Esophagus muscularis mucosa (tissue), 4 donors: Measurements from ENCODE around the gene ANKRD13B. TPM values are rescaled to one million over a fixed set of nuclear protein-coding genes. Genes with fewer than 3 reads are reported as not detected.

Experiments used
- DNase-seq: peaks from one replicate; pipeline ENCODE4 v3.0.0-alpha.2; 2017; ENCODE audit errors: extremely low spot score
- H3K27ac ChIP-seq, 4 donors: fragments of 200-600 bp; sonication (generic); replicated peaks in 1 of 4; 1 replicate in 3 of 4; 2 replicates in 1 of 4; pipeline ENCODE4 v1.5.1; 2016 to 2019; ENCODE audit warnings: mild to moderate bottlenecking in 1 of 4
- H3K27me3 ChIP-seq, 4 donors: fragments of 200-600 bp; sonication (generic); one replicate each; pipeline versions ENCODE4 v1.5.1 to v1.6.0; 2016 to 2019
- H3K36me3 ChIP-seq, 4 donors: fragments of 200-600 bp; sonication (generic); one replicate each; pipeline ENCODE4 v1.5.1; 2016 to 2019
- H3K4me1 ChIP-seq, 4 donors: fragments of 200-600 bp; sonication (generic); one replicate each; pipeline ENCODE4 v1.5.1; 2016 to 2019
- H3K4me3 ChIP-seq, 4 donors: fragments of 200-600 bp; sonication (generic); 1 replicate in 2 of 4; 2 replicates in 2 of 4; pipeline ENCODE4 v1.5.1; 2016 to 2019; ENCODE audit warnings: mild to moderate bottlenecking in 4 of 4, moderate library complexity in 1 of 4
- H3K9me3 ChIP-seq, 4 donors: fragments of 200-600 bp; sonication (generic); 1 replicate in 3 of 4; 2 replicates in 1 of 4; pipeline ENCODE4 v1.5.1; 2016 to 2019
- CTCF ChIP-seq, 3 experiments: fragments of 200-600 bp in 2 of 3; fragments of 450-650 bp in 1 of 3; sonication (generic) in 2 of 3; IDR thresholded peaks; one replicate each; pipeline ENCODE4 v1.5.1; 2017 to 2019; ENCODE audit warnings: antibody characterized with exemption in 3 of 3, mild to moderate bottlenecking in 2 of 3, moderate library complexity in 1 of 3
- EP300 ChIP-seq: sonication (generic); formaldehyde crosslinking; IDR thresholded peaks from one replicate; pipeline ENCODE4 v1.6.1; 2017; ENCODE audit warnings: antibody characterized with exemption
- POLR2A ChIP-seq: fragments of 450-650 bp; IDR thresholded peaks from one replicate; pipeline ENCODE4 v1.6.1; 2017; ENCODE audit warnings: antibody characterized with exemption, moderate library complexity, mild to moderate bottlenecking, low read depth
- POLR2AphosphoS5 ChIP-seq, 2 donors: sonication (generic); formaldehyde crosslinking; IDR thresholded peaks; one replicate each; pipeline ENCODE4 v1.6.1; 2017; ENCODE audit warnings: antibody characterized with exemption in 2 of 2
- WGBS: methylation state at CpG from one replicate; pipeline ENCODE4 v1.1.5; 2018; 5-methylcytosine and 5-hydroxymethylcytosine counted together
- intact Hi-C: fragments of 100-400 bp; cut with DNase I; formaldehyde crosslinking; loops from one replicate; pipeline ENCODE4 v1.15.1; 2023
- total RNA-seq, 4 donors: library from RNA; depleted of rRNA; stranded (reverse); fragments of >200 nt; gene quantifications; one replicate each; pipeline versions ENCODE4 v1.1.0 to v1.2.1, GENCODE V29; 2016

Gene ANKRD13B
- total RNA-seq, 4 donors from 2014 or later, result 8.0 to 16.1 (median 13.4) TPM

GRCh38 chr17:29588562-29589411 is 4.1 kb upstream of the ANKRD13B start:
- H3K36me3 ChIP-seq, result no peaks in the 10 kb centered on the region
- 2% methylated on average over 10 of the region's 72 CpGs for WGBS
- peak overlapping the region; percentile 85 to 94 (median 88) for H3K27ac ChIP-seq
- no peaks in the 10 kb centered on the region for H3K27me3 ChIP-seq
- intact Hi-C loops, result loop anchor here (5.0 kb wide), 1 partner anchor 39 kb away; no protein-coding TSS in a partner anchor
- peaks cover 74 to 86% (median 83%) of the 10 kb centered on the region in 4 donors for H3K4me1 ChIP-seq
- no peak for DNase-seq
- H3K9me3 ChIP-seq, result no peaks in the 10 kb centered on the region
- no peak for TF ChIP-seq EP300
- TF ChIP-seq POLR2AphosphoS5 (IDR thresholded peaks at IDR 0.05), result no peak
- TF ChIP-seq CTCF (IDR thresholded peaks at IDR 0.05), result no peak
- TF ChIP-seq POLR2A, result no peak
- peak overlapping the region; percentile 85 to 99 (median 88) for H3K4me3 ChIP-seq

DNA sequence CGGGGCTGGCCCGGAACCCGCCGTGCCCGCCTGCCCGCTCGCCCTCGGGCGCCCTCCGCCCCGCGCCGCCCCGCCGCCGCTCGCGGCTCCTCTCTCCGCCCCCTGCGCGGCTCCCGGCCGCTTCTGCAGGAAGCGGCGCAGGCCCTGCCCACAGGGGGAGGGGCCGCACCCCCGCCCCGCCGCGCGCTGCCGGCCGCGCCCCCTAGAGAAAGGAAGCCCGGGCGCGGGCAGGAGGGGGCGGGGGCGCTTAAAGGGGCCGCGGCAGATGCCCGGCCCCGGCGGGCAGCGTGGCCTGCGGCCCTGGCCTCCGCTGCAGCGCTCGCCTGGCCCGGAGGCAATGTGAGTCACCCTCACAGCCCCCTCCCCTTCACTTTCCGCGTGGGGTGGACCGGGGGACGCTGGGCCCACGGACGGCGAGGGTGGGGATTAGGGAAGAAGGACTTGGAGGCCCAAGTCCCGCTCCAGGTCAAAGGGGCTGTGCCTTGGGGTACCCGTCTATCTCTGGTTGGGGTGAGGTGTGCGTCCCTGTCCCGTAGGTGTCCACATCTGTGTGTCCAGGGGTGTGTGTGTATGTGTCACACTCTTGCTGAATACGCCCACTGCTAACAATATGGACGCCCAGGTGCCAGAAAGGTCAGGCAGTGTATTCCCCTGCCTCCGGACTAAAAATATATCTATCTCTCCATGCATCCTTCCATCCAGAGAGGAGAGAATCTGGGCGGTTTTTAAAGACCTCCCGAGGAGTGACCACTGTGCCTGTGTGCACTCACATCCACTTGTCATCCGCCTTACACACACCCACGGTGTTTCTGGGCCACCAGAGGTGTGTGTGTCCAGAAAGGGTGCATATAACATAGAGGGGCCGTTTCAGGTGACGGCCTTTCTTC is 3.2 kb upstream of the ANKRD13B start, which contains the start of gene GIT1:
GIT1 (minus strand) TSS at position 125 of the 887 bp plus-strand sequence. CDS start 270 bp downstream, outside the sequence.
- Histone ChIP-seq H3K36me3 (no peaks in the 10 kb centered on the region), H3K4me3 (peak within 1 kb of the TSS; percentile 85 to 99 (median 88)), H3K27ac (peak within 1 kb of the TSS; percentile 85 to 94 (median 88)), H3K4me1 (peaks cover 71 to 86% (median 82%) of the 10 kb centered on the region in 4 donors), H3K27me3 (no peaks in the 10 kb centered on the region), H3K9me3 (no peaks in the 10 kb centered on the region)
- intact Hi-C loops, result loop anchor here (5.0 kb wide), 1 partner anchor 38 kb away; no protein-coding TSS in a partner anchor
- DNase-seq, result no peak
- 4% methylated on average over 14 of the region's 70 CpGs for WGBS
- no peak for TF ChIP-seq EP300
- peak; percentile 69 to 74 for TF ChIP-seq POLR2AphosphoS5 (IDR thresholded peaks at IDR 0.05)
- no peak for TF ChIP-seq POLR2A
- TF ChIP-seq CTCF (IDR thresholded peaks at IDR 0.05), result peak in 1 of 3 experiments; percentile 52

- peaks cover 64 to 83% (median 75%) of the 10 kb centered on the region in 4 donors for H3K4me1 ChIP-seq
- DNase-seq, result no peak
- 23% methylated on average over 15 of the region's 30 CpGs for WGBS
These were observed 2.4 kb upstream of the ANKRD13B start for GRCh38 chr17:29590411-29591145.

DNA sequence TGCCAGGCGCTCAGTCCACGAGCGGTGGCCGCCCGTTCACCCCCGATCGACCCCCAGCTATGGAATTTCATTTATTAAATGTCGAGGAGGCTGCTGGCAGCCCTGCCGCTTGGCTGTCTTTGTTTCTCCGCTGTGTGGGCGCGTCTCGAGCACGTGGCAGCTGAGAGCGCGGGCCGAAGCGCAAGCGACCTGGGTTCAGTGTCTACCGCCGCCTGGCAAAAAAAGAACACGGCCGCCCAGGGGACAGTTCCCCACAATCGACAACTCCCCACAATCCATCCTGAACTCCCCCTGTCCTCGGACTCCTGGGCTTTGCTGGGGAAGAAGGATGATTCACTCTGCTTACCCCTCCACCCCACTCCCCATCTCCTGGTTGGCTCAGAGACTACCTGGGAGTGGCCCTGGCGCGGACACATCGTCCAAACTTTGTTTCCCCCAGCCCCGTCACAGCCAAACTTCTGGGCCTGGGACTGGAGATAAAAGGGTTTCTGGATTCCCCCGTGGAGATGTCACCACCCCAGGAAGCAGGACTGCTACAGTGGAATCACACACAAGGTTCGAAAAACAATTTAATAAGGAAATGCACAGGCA is 1.7 kb upstream of the ANKRD13B start:
- no peaks in the 10 kb centered on the region for H3K9me3 ChIP-seq
- DNase-seq, result no peak
- intact Hi-C loops, result no loop called here
- peak overlapping the region; percentile 38 to 99 (median 85) for H3K4me3 ChIP-seq
- peak overlapping the region; percentile 83 to 92 (median 86) for H3K27ac ChIP-seq
- H3K36me3 ChIP-seq, result no peaks in the 10 kb centered on the region
- H3K4me1 ChIP-seq, result peaks cover 61 to 81% (median 74%) of the 10 kb centered on the region in 4 donors
- no peaks in the 10 kb centered on the region for H3K27me3 ChIP-seq
- WGBS, result 1% methylated on average over 14 of the region's 31 CpGs
- no peak for TF ChIP-seq EP300
- no peak for TF ChIP-seq POLR2AphosphoS5 (IDR thresholded peaks at IDR 0.05)
- TF ChIP-seq POLR2A, result no peak
- TF ChIP-seq CTCF (IDR thresholded peaks at IDR 0.05), result no peak

More at GRCh38 chr17:29590411-29591145, 2.4 kb upstream of the ANKRD13B start:
- Histone ChIP-seq H3K27me3 (no peaks in the 10 kb centered on the region), H3K36me3 (no peaks in the 10 kb centered on the region), H3K4me3 (peak overlapping the region; percentile 85 to 99 (median 88)), H3K9me3 (no peaks in the 10 kb centered on the region), H3K27ac (peak overlapping the region; percentile 83 to 92 (median 86))
- intact Hi-C loops, result no loop called here
- no peak for TF ChIP-seq EP300
- no peak for TF ChIP-seq POLR2AphosphoS5 (IDR thresholded peaks at IDR 0.05)
- TF ChIP-seq POLR2A, result no peak
